Cardiac muscle cell (in vitro differentiated cells and primary cell): Measurements from ENCODE around the gene CASP2. TPM values are rescaled to one million over a fixed set of nuclear protein-coding genes. Genes with fewer than 3 reads are reported as not detected.

Experiments
- DNase-seq, 2 donors: peaks; one replicate each; pipeline versions ENCODE4 v3.0.0 to v3.0.0-alpha.2; 2010 to 2017; ENCODE audit warnings: low read depth in 1 of 2, low spot score in 1 of 2
- H3K27ac ChIP-seq: fragments of 200-600 bp; sonication (generic); 2 replicates; pipeline ENCODE4 v1.5.1; 2016
- H3K27me3 ChIP-seq: fragments of 200-600 bp; sonication (generic); 2 replicates; pipeline ENCODE4 v1.6.0; 2016; ENCODE audit warnings: control low read depth
- H3K36me3 ChIP-seq: fragments of 200-600 bp; sonication (generic); 2 replicates; pipeline ENCODE4 v1.5.1; 2016; ENCODE audit warnings: control low read depth
- H3K4me1 ChIP-seq: fragments of 200-600 bp; sonication (generic); 2 replicates; pipeline ENCODE4 v1.8.1; 2017; ENCODE audit warnings: low read depth, mild to moderate bottlenecking, mixed run types
- H3K4me3 ChIP-seq: fragments of 200-600 bp; sonication (generic); 2 replicates; pipeline ENCODE4 v1.5.1; 2016; ENCODE audit warnings: mild to moderate bottlenecking
- H3K9me3 ChIP-seq: fragments of 200-600 bp; sonication (generic); 2 replicates; pipeline ENCODE4 v1.5.1; 2017; ENCODE audit warnings: low read depth, mild to moderate bottlenecking, control low read depth
- CTCF ChIP-seq: IDR thresholded peaks from 2 replicates; pipeline ENCODE4 v1.5.1; 2012; ENCODE audit warnings: low read depth, mild to moderate bottlenecking, low read length
- polyA plus RNA-seq: library from polyadenylated mRNA; unstranded; fragments of >200 nt; fragmentation: Nextera tagmentation; extraction: Ambion mirVana; gene quantifications from 2 replicates; pipeline ENCODE4 v1.2.1, GENCODE V29; 2016
- total RNA-seq: library from RNA; depleted of rRNA; stranded (reverse); fragments of >200 nt; gene quantifications from 2 replicates; pipeline ENCODE4 v1.2.3, GENCODE V29; 2016

The CASP2 gene
- total and polyA plus RNA-seq, 2 experiments from 2014 or later, result 8.9 to 11.1 TPM

GRCh38 chr7:143243614-143244013 lies 44.5 kb upstream of the CASP2 start:
- Histone ChIP-seq H3K4me3 (no peak overlapping the region), H3K27me3 (no peaks in the 10 kb centered on the region), H3K27ac (no peak overlapping the region), H3K9me3 (no peaks in the 10 kb centered on the region), H3K4me1 (no peaks in the 10 kb centered on the region), H3K36me3 (no peaks in the 10 kb centered on the region)
- no peak for DNase-seq
- TF ChIP-seq CTCF, result no peak

- no peak for DNase-seq
- H3K4me1 ChIP-seq, result no peaks in the 10 kb centered on the region
- no peak overlapping the region for H3K4me3 ChIP-seq
- no peak for TF ChIP-seq CTCF
- no peak overlapping the region for H3K27ac ChIP-seq
- no peaks in the 10 kb centered on the region for H3K9me3 ChIP-seq
- no peaks in the 10 kb centered on the region for H3K36me3 ChIP-seq
- H3K27me3 ChIP-seq, result no peaks in the 10 kb centered on the region
These were observed 43.8 kb upstream of the CASP2 start for GRCh38 chr7:143244321-143244720.

GRCh38 chr7:143245123-143245522 lies 43.0 kb upstream of the CASP2 start:
- Histone ChIP-seq H3K36me3 (no peaks in the 10 kb centered on the region), H3K4me3 (no peak overlapping the region), H3K27me3 (no peaks in the 10 kb centered on the region), H3K4me1 (no peaks in the 10 kb centered on the region), H3K27ac (no peak overlapping the region), H3K9me3 (no peaks in the 10 kb centered on the region)
- no peak for TF ChIP-seq CTCF
- DNase-seq, result peak in 1 of 2 donors; percentile 18

- no peak for DNase-seq
- Histone ChIP-seq H3K9me3 (no peaks in the 10 kb centered on the region), H3K27ac (no peak overlapping the region), H3K4me3 (no peak overlapping the region), H3K36me3 (no peaks in the 10 kb centered on the region), H3K4me1 (no peaks in the 10 kb centered on the region), H3K27me3 (no peaks in the 10 kb centered on the region)
- no peak for TF ChIP-seq CTCF
These were observed 40.8 kb upstream of the CASP2 start for GRCh38 chr7:143247372-143247771.

- H3K36me3 ChIP-seq, result no peaks in the 10 kb centered on the region
- H3K9me3 ChIP-seq, result no peaks in the 10 kb centered on the region
- H3K4me3 ChIP-seq, result no peak overlapping the region
- no peak overlapping the region for H3K27ac ChIP-seq
- no peaks in the 10 kb centered on the region for H3K27me3 ChIP-seq
- DNase-seq, result peak in 1 of 2 donors; percentile 50
- TF ChIP-seq CTCF, result no peak
- H3K4me1 ChIP-seq, result no peaks in the 10 kb centered on the region
These were observed 39.3 kb upstream of the CASP2 start for GRCh38 chr7:143248761-143249354.
